ENCODE measurements around the gene TP73. TPM values are rescaled to one million over a fixed set of nuclear protein-coding genes. Genes with fewer than 3 reads are reported as not detected.

The TP73 gene
- total RNA-seq, 1 experiment from 2014 or later = 2.6 TPM

GRCh38 chr1:3685222-3685621 lies 32.9 kb downstream of the TP73 start:
- DNase-seq (ENCODE audit: low read depth) = no peak

DNA sequence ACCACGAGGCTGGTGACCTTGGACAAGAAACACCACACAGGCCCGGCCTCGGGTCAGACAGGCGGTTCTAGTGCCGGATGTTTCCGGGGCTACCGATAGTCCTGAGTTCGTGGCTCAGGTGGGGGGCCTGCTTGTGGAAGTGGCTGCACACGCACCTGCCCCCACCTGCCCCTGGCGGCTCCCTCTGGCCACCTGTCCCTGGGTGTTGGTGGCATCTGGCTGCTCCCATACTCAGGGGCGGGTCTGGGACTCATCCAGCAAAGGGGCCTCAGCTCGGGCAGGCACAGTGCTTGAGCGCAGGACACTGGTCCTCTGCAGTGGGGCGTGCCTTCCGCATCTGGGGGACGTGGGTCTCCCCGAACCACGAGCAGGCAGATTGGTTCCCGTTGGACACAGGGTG lies 33.6 kb downstream of the TP73 start:
- DNase-seq (ENCODE audit: low read depth) = no peak

DNA sequence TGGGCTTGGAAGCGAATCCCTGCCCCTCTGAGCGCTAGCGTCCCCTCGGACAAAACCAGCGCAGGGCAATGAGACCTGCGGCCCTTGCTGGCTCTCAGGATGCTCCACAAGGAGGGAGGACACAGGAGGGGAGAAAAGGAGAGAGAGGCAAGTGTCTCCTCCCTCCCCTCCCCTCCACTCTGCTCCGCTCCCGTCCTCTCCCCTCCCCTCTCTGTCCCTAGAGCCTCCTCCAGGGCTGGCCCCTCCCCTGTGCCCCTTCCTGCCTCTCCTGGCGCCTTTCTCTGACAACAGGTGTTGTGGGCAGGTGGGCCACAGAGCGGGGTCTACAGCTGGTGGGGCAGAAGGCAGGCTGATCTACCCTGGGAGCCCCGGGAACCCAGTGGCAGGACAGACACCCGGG lies 35.2 kb downstream of the TP73 start:
- no peak for DNase-seq (ENCODE audit: low read depth)

DNA sequence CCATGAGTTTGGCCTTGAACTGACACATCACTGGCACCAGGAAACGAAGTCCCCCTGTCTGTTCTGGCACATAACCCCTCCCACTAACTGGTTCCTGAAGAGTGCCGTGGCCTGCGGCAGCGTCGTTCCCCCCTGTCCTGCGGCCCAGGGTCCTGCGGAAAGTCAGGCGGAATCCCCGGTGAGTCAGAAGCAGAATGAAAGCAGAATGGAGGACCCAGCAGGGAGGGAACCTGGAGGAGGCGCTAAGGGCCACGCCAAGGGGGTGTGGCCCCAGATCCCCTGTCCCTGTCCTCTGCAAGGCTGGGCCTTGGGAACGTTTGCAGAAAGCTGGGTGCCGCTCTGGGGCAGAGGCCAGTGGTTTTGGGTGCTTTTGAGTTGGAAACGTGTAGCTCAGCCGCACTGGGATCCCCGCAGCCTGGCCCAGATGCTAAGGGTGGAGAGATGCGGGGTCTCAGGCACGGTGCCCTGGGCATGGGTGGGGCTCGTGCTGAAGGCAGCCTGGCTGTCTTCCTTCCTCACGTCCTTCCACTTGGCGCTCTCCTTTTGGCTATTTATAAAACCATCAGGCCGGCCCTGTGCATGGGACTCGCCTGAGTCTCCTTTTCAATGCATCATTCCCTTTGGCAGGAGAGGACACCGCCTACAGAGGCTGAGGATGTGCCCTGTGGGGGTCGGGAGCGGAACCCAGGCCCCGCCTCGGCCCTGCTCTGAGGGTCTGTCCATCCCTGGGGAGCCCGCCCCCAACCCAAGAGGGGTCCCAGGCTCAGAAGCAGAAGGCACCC lies 36.2 kb downstream of the TP73 start:
- no peak for DNase-seq (ENCODE audit: low read depth)

DNA sequence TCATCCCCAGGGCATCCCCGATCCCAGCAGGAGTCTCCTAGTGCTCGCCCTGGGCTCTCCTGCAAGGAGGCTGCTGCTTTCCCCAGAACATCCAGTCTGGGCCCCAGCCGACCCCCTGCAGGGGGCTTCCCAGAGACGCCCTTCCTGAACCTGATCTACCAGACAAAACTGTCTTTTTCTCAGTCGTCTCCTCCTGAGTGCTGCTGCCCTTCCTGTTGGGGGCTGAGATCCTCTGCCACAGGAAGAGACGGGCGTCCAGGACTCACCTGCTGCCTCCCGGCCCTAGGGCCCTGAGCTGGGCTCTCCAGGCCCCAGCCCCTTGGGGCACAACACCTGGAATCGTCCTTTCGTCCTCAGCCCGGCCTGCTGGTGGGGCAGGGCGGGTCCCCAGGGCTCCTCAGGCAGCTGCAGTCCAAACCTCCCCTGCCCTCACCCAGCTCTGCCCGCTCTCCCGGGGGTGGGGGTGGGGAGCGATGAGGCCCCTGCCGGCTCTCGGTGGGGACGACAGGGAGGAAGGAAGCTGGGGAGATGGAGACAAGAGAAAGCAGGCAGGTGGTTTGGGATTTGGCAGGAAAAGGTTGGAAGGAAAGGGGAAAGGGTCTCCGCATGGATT lies 36.9 kb downstream of the TP73 start:
- no peak for DNase-seq (ENCODE audit: low read depth)

GRCh38 chr1:3690282-3691065 lies 38.2 kb downstream of the TP73 start:
- no peak for DNase-seq (ENCODE audit: low read depth)

DNA sequence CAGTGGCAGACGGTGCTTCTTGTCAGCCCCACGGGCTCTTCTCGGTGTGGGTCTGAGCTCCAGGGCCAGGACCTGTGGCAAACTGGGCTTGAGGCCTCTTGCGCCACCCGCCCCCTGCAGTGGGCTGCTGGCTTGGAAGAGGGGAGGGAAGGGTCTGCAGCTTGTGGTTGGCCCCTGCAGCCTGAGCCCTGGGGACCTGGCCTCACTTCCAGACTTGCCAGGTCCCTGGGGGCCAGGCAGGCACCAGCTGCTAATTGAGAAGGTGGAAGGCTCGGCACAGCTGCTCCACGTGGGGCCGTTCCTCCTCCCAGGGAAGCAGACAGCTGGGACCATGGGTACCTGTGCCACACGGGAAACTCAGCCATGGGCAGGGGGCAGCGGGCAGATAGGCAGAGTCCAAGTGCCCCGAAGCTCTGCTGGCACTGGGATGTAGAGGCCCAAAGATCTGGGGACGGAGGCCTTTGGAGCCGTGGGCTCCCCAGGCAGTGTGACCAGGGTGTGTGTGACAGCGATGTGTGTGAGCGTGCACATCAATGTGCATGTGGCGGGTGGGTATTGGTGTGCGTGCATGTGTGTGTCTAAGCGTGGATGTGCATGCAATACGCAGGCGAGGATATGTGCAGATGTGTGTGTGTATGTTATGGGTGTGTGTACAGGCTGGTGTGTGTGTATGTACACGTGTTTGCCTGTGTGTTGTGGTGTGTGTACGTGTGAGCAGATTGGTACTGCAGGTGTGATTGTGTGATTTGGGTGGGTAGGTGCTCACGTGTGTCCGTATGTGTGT lies 39.3 kb downstream of the TP73 start:
- no peak for DNase-seq (ENCODE audit: low read depth)

- DNase-seq (ENCODE audit: low read depth) = no peak
These were observed 40.3 kb downstream of the TP73 start for GRCh38 chr1:3692598-3692997.

DNA sequence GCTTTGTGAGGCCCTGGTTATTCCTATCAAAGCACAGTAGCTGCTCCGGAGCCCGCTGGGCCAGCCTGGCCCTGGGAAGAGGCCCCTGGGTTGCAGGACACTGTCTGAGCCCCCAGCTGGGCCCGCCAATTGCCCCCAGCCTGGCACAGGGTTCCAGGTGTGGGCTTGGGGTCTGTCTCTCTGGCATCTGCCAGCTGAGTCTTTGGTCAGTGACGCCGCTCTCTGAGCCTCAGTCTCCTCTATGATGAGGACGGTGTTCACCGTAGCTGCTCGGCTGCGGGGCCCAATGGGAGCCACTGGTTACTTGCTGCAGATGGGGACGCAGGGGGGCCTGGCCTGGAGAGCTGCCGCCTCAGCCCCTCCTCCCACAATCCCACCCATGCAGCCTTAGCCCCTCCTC lies 41.0 kb downstream of the TP73 start:
- no peak for DNase-seq (ENCODE audit: low read depth)

DNA sequence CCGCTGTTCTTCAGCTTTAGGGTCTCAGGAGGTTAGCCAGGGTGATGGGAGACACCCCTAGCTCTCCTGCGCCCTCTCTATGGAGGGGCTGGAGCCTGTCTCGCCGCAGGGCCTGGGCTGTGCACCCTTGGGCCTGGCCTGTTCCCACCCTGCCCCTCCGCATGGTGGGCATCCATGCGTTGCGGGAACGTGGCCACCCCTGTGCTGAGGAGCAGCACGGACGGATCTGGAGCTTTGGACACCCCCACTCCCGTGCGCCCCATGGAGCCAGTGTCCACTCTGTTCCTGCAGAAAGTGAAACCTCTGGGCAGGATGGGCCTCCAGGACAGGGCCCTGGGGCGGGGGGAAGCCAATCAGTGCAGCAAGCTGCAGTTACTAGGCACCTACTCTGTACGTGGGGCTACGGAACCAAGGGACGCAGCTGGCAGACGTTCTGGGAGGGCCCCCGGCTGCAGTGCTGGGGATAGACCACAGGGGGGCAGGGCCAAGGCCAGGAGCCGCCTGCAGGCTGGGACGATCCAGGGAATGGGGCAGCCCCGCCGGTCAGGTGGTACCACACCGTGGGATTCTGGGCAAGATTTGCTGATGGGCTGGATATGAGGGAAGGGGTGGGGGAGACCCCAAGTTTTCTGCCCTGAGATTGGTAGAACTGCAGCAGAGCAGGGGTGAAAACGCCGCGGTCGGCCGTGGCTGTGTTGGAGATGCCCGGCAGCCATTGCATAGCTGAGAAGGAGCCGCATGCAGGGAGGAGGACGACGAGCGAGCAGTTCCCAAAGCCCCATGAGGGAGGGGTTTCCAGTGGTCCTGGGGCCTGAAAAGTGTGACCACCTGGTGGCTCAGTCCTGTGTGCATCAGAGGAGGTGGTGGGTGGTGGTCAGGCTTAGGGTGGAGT lies 43.3 kb downstream of the TP73 start:
- no peak for DNase-seq (ENCODE audit: low read depth)

DNA sequence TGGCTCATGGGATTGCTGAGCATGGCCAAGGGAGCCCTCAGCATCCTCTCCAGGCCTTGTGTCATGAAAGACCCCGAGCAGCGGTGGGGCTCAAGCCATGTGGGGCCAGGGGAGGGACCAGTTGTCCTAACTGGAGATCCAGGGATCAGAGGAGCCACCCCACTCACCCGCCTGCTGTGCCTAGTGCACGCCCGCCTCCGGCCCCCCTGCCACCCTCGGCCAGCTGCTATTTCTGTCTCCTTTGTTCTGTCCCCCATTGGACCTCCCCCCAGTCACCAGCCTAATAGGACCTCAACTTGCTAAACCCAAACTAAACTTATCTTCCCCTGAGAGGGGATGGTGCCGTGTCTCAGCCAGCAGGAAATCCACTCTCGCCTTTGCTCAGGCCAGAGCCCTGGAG lies 44.4 kb downstream of the TP73 start:
- no peak for DNase-seq (ENCODE audit: low read depth)

- DNase-seq (ENCODE audit: low read depth) = no peak
These were observed 44.8 kb downstream of the TP73 start for GRCh38 chr1:3697104-3697503.

GRCh38 chr1:3697810-3698209 lies 45.5 kb downstream of the TP73 start:
- DNase-seq (ENCODE audit: low read depth) = no peak

DNA sequence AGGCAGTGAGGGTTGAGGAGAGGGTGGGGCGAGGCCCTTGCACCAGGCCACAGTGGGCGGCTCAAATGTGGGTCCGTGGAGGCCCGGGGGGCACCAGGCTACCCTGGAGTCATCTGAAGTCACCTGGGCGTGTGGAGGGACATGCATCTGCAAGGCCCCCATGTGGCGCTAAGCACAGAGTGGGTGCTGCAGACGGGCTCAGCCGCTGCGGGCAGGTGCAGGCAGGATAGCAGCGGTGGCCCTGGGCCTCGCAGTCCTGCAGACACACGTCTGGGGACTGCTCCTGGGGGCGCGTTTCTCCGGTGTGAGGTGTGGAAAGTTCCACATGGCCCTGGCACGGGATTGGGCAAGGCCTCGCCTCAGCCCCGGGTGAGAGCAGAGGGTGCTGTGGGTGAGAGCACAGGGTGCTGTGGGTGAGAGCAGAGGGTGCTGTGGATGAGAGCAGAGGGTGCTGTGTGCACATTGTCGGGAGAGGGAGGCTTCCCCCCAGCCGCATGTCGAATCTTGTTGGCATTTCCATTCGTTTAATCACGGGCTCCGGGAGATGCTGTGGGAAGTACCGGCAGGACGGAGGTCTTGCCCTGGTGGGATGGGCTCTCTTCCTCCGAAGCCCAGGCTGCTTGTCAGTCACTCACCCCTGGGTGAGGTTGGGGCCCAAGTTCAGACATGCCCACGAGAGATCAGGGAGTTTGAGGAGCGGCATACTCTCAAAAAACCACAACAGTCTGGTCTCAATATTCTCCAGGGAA lies 46.5 kb downstream of the TP73 start:
- DNase-seq (ENCODE audit: low read depth) = no peak

DNA sequence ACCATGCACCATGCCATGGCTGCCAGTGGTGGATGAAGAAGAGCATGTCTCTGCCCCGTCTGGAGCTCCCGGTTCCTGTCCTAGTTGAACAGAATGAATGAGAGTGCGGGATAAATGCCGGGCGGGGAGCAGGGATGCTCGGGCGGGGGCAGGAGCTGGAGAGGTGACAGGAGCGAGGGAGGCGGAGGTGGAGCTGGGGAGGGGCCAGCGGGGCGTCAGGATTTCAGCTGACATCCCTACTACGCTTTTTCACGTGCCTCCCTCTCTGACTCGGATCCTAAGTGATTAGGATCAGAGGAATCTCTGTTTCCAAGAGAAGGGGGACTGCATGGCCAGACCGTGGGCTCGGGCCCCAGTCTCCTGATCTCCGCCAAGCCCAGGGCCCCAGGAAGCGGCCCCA lies 47.3 kb downstream of the TP73 start:
- no peak for DNase-seq (ENCODE audit: low read depth)

DNA sequence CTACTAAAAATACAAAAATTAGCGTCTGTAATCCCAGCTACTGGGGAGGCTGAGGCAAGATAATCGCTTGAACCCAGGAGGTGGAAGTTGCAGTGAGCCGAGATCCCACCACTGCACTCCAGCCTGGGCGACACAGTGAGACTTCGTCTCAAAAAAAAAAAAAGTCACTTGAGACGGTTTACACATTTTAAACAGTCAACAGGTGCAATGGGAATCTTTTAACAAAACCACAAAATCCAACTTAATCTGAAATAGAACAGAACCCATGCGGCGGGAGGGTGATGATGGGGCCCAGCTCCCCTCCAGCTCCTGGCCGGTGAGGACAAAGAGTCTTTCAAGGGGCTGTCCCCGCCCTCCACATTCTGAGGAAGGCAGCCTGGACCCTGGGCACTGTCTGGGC lies 48.3 kb downstream of the TP73 start:
- no peak for DNase-seq (ENCODE audit: low read depth)

DNA sequence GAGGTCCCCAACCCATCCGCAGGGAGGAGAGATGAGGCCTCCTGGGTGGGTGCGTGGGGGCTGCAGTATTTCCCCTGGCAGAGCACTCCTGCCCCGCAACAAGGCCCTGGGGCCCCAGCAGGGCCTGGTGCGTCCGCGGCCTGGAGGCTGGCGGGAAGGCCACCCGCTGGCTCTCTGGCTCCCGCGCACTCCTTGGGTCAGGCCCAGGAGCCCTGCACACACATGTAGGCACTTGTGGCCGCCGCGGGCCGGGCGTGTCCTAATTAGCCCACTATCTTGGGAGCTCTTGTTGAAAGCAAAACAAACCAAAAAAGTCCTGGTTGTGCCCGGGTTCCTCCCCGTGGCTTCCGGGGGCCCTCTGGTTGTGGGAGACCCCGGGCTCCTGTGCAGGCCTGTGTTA lies 50.2 kb downstream of the TP73 start:
- DNase-seq (ENCODE audit: low read depth) = no peak

DNA sequence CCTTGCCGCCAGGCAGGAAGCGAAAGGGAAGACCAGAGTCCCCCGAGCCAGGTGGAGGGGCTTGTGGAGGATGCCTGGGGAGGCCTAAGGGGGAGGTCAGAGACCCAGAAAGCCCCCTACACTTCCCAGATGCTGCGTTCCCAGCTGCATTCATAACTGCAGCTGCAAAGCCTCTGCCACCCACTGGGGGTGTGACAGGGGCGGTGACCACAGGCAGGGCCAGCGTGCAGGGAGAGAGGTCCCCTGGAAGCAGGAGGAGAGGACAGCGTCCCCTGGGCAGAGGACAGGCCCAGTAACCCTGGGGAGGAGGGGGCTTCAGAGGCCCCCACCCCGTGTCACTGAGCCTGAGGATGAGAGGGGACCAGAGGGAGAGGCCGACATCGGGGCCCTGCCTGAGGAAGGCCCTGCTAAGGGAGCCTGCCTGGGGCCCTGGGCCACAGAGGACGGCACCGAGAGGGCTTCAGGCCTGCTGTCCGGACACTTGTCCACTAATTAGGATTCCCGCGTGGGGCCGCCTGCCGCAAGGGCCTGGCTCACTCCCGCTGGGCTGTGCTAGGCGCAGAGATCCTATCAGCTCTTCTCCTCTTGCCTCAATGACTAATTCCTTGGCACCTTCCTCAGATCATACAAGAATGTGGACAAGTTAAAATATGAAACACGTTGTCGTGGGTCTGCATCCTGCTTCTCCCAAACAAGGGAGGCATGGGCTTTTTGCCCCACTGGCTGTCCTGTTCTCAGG lies 50.8 kb downstream of the TP73 start:
- no peak for DNase-seq (ENCODE audit: low read depth)

DNA sequence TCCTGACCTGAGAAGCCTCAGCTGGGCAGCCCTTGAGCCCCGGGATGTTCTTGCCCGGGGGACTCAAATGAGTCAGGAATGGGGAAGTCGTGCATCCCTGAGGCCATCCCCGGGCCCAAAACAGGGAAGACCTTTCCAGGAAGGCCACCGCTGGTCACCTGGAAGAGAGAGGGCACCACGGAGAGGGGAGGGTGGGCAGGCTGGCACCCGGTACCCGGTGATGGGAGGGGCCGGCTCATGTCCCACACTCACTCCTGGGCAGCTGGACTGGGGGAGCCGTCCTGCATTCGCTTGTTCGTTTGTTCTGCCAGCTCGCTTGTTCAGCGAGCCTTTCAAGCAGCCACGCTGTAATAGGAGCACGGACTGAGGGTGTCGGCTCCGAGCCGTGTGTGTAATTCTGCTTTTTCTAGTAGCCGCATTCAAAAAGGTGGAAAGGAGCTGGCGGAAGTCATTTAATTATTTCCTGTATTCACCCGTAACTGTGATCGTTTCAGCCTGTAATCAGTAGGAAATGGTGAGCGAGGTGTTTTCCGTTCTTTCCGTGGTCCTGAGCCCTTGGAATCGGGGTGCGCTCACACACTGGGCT lies 51.6 kb downstream of the TP73 start:
- no peak for DNase-seq (ENCODE audit: low read depth)
